ENCODE results near the gene FSTL4. TPM values are rescaled to one million over a fixed set of nuclear protein-coding genes. Genes with fewer than 3 reads are reported as not detected.

The FSTL4 gene
- total RNA-seq, 1 donor from 2014 or later, result 0.21 TPM

DNA sequence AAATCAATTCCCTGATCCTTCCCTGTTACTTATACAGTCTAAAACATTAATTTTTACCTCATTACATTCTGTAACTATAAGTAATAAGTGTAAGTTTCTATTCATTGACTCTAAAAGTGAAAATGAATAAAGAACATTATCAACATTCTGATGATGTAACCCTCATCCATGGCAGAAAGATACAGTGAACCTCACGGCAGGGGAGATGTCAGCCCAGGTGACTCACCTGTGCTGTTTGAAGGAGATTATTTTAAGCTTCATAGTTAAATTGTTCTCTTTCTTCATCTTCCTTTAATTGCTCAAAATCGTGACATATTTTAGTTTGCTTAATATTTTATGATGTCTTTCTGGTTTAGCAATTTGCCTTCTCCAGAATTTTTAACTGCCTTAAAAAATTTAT is 268.1 kb downstream of the FSTL4 start:
- no peak for DNase-seq (ENCODE audit: low spot score)
- H3K4me3 Mint-ChIP-seq (ENCODE audit: unreplicated experiment), result no peak overlapping the region
- no peak overlapping the region for H3K27ac Mint-ChIP-seq (ENCODE audit: unreplicated experiment)
- TF ChIP-seq CTCF (IDR thresholded peaks at IDR 0.05; ENCODE audit: unreplicated experiment), result no peak
- H3K27me3 Mint-ChIP-seq (ENCODE audit: unreplicated experiment), result peaks cover 9% of the 10 kb centered on the region
- no peaks in the 10 kb centered on the region for H3K36me3 Mint-ChIP-seq (ENCODE audit: low read depth, unreplicated experiment)
- H3K4me1 Mint-ChIP-seq (ENCODE audit: unreplicated experiment), result peaks cover 23% of the 10 kb centered on the region
- no peaks in the 10 kb centered on the region for H3K9me3 Mint-ChIP-seq (ENCODE audit: unreplicated experiment)

- H3K9me3 Mint-ChIP-seq (ENCODE audit: unreplicated experiment), result no peaks in the 10 kb centered on the region
- H3K4me1 Mint-ChIP-seq (ENCODE audit: unreplicated experiment), result peaks cover 23% of the 10 kb centered on the region
Measured at GRCh38 chr5:133343196-133343595, 269.1 kb downstream of the FSTL4 start.

GRCh38 chr5:133341915-133342710 is 270.2 kb downstream of the FSTL4 start:
- H3K36me3 Mint-ChIP-seq (ENCODE audit: low read depth, unreplicated experiment), result no peaks in the 10 kb centered on the region
- DNase-seq (ENCODE audit: low spot score), result peak; percentile 22
- no peaks in the 10 kb centered on the region for H3K9me3 Mint-ChIP-seq (ENCODE audit: unreplicated experiment)
- no peak overlapping the region for H3K4me3 Mint-ChIP-seq (ENCODE audit: unreplicated experiment)
- peaks cover 8% of the 10 kb centered on the region for H3K27me3 Mint-ChIP-seq (ENCODE audit: unreplicated experiment)
- no peak overlapping the region for H3K27ac Mint-ChIP-seq (ENCODE audit: unreplicated experiment)
- H3K4me1 Mint-ChIP-seq (ENCODE audit: unreplicated experiment), result peaks cover 22% of the 10 kb centered on the region
- TF ChIP-seq CTCF (IDR thresholded peaks at IDR 0.05; ENCODE audit: unreplicated experiment), result no peak

More at GRCh38 chr5:133343196-133343595, 269.1 kb downstream of the FSTL4 start:
- H3K27me3 Mint-ChIP-seq (ENCODE audit: unreplicated experiment), result peaks cover 10% of the 10 kb centered on the region
- H3K4me3 Mint-ChIP-seq (ENCODE audit: unreplicated experiment), result no peak overlapping the region
- H3K36me3 Mint-ChIP-seq (ENCODE audit: low read depth, unreplicated experiment), result no peaks in the 10 kb centered on the region
- no peak for TF ChIP-seq CTCF (IDR thresholded peaks at IDR 0.05; ENCODE audit: unreplicated experiment)
- DNase-seq (ENCODE audit: low spot score), result no peak
- no peak overlapping the region for H3K27ac Mint-ChIP-seq (ENCODE audit: unreplicated experiment)

GRCh38 chr5:133341296-133341695 is 271.0 kb downstream of the FSTL4 start:
- TF ChIP-seq CTCF (IDR thresholded peaks at IDR 0.05; ENCODE audit: unreplicated experiment), result no peak
- H3K9me3 Mint-ChIP-seq (ENCODE audit: unreplicated experiment), result no peaks in the 10 kb centered on the region
- H3K27ac Mint-ChIP-seq (ENCODE audit: unreplicated experiment), result no peak overlapping the region
- no peak overlapping the region for H3K4me3 Mint-ChIP-seq (ENCODE audit: unreplicated experiment)
- H3K27me3 Mint-ChIP-seq (ENCODE audit: unreplicated experiment), result peaks cover 8% of the 10 kb centered on the region
- DNase-seq (ENCODE audit: low spot score), result no peak
- peaks cover 15% of the 10 kb centered on the region for H3K4me1 Mint-ChIP-seq (ENCODE audit: unreplicated experiment)
- H3K36me3 Mint-ChIP-seq (ENCODE audit: low read depth, unreplicated experiment), result no peaks in the 10 kb centered on the region

GRCh38 chr5:133340822-133341221 is 271.5 kb downstream of the FSTL4 start:
- no peak for DNase-seq (ENCODE audit: low spot score)
- H3K4me3 Mint-ChIP-seq (ENCODE audit: unreplicated experiment), result no peak overlapping the region
- H3K27me3 Mint-ChIP-seq (ENCODE audit: unreplicated experiment), result peaks cover 8% of the 10 kb centered on the region
- TF ChIP-seq CTCF (IDR thresholded peaks at IDR 0.05; ENCODE audit: unreplicated experiment), result no peak
- H3K9me3 Mint-ChIP-seq (ENCODE audit: unreplicated experiment), result no peaks in the 10 kb centered on the region
- peaks cover 15% of the 10 kb centered on the region for H3K4me1 Mint-ChIP-seq (ENCODE audit: unreplicated experiment)
- H3K36me3 Mint-ChIP-seq (ENCODE audit: low read depth, unreplicated experiment), result no peaks in the 10 kb centered on the region
- no peak overlapping the region for H3K27ac Mint-ChIP-seq (ENCODE audit: unreplicated experiment)
